Activated CD4-positive, alpha-beta T cell treated with anti-CD3 and anti-CD28 coated beads, Interleukin-2, amount 50 U/mL, for 48 hours (primary cell): Measurements from ENCODE around the gene ETV6.

Experiments used
- DNase-seq, 2 experiments: peaks; one replicate each; pipeline ENCODE4 v3.0.0-alpha.2; 2020

Gene ETV6

GRCh38 chr12:11836282-11837151, 187.0 kb downstream of the ETV6 start:
- DNase-seq = peak; percentile 75 to 81

DNA sequence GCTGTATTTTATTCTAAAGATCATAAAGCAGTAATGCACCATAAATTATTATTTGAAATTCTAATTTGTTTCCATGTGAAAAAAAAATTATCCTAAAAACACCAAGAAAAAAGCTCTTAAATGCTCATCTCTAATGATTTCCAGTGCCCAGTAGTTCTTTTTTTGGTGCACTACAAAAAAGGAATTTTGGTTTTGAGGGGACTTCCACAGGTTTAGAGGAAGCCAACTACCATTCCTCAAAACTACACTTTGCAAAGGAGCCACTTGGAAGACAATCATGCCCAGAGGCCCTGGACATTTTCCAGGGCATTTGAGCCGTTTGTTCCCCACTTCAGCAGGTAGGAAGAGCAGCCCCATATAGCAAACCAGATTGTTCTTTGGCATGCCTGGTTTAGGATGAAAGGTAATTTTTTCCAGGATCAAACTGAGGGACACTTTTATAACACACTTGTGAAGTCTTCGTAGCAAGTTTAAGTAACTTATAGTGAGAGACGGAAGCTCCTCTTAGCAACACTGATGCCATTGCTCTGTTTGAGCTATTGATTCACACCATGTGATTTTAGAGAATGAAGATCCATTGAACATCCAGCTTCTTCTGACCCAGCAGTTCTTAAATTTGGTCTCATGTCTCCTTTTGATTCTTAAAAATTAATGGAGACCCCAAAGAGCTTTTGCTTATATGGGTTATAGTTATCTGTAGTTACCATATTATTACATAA, 187.9 kb downstream of the ETV6 start:
- DNase-seq = no peak

DNA sequence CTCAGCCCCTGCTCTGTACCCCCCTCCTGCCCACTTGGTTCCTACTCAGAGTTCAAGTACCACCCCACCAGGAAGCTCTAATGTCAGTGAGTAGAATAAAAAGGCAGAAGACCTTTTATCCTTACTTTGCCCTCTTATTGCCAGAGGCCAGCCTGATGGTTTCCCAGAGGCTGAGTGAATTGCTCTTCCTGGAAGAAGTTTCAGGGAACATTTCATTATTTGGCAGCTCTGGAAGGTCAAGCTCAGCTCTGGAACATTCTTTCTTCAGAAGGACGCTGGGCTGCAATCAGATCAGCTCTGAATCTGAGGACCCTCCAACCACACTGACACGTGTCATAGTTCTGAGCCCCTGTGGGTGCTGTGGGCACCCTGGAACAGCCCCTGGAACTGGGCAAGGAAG, 188.9 kb downstream of the ETV6 start:
- DNase-seq = no peak

- DNase-seq = no peak
These were observed 189.7 kb downstream of the ETV6 start for GRCh38 chr12:11839091-11839641.

GRCh38 chr12:11840366-11840765, 190.9 kb downstream of the ETV6 start:
- no peak for DNase-seq

DNA sequence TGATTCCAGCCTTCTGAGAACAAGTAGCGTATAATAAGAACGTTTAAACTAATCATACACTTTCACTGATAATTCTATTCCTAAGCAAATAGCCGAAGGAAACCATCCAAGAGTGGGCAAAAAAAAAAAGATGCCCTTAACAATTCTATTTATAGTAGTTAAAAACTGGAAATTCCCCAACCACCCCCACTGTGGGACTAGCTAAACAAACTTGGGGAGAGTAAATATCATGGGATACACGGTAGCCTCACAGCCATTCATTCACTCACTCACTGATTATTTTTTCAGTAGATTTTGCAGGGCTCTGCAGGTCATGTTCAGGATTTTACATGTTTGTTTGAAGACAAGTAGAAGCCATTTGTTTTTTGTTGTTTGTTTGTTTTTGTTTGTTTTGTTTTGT, 197.0 kb downstream of the ETV6 start:
- no peak for DNase-seq

GRCh38 chr12:11847539-11847938, 198.1 kb downstream of the ETV6 start:
- DNase-seq = no peak

DNA sequence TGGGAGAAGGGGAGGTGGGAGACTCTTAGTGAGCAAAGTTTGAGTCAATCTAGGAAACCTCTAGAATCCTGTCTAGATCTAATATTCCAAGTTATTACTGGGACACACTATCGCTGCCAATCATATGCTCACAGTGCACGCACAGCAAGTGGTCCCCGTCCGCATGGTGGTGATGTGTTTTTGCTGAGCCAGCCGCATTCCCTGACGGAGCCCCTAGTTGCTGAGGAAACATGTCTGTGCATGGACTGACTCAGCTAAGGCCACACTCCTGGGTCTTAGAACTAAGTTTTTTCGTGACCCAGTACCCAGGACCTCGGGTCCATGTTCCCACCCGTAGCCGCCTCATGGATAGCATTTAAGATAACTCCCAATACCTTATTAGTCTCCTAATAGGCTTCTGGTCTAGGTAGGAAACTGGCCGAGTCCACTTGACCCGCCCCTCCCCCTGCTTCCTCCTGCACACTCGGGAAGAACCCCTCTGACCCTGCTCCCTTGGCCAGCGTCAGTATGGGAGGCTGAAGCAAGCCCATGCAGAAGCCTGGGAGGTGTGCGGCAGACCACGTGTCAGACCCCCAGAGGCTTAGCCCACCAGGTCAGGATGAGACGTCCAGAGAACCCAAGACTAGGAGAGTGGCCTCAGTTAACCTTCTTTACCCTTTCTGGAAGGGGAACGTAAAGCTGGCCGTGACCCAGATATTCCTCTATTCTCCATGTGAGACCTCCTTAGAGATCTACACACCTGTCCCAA, 200.5 kb downstream of the ETV6 start:
- DNase-seq = no peak

DNA sequence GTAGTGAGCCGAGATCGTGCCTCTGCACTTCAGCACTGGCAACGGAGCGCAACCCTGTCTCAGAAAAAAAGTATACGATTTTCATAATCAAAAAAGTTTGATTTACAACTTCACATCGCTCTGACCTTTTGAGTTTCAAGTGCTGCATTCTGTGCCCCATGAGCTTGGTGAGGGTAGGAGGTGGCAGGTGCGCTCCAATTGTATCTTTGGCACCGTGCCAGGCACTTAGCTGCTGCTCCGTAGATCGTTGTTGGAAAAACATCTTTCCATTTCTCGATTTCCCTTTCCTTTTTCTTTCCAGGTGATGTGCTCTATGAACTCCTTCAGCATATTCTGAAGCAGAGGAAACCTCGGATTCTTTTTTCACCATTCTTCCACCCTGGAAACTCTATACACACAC, 203.7 kb downstream of the ETV6 start:
- no peak for DNase-seq

- DNase-seq = no peak
These were observed 204.6 kb downstream of the ETV6 start for GRCh38 chr12:11854011-11854499.

GRCh38 chr12:11855983-11856374, 206.5 kb downstream of the ETV6 start:
- no peak for DNase-seq

GRCh38 chr12:11856971-11857370, 207.5 kb downstream of the ETV6 start:
- DNase-seq = no peak

GRCh38 chr12:11859705-11860425, 210.4 kb downstream of the ETV6 start:
- peak; percentile 28 to 40 for DNase-seq

- DNase-seq = no peak
These were observed 211.8 kb downstream of the ETV6 start for GRCh38 chr12:11861155-11861863.

GRCh38 chr12:11861864-11862600, 212.6 kb downstream of the ETV6 start:
- no peak for DNase-seq

GRCh38 chr12:11862798-11863197, 213.3 kb downstream of the ETV6 start:
- DNase-seq = no peak

DNA sequence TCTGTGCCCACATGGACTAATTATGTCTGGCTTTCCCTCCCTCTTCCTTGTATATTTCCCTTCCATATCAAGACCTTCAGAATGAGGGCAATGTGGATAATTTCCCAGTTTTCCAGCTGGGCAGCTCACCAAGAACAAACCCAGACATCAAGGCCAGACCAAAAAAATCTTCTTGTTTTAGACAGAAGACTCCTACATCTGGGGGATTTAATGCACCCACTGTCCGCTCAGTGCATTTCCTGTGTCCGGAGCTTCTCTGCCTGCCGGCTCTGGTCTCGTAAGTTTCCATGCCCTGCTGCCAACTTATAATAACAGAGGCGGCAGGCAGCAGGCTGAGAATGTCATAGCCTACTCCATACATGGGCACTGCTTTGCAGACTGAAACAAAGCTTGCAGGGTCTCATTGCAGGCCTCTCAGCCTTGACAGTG, 214.0 kb downstream of the ETV6 start:
- DNase-seq = no peak

DNA sequence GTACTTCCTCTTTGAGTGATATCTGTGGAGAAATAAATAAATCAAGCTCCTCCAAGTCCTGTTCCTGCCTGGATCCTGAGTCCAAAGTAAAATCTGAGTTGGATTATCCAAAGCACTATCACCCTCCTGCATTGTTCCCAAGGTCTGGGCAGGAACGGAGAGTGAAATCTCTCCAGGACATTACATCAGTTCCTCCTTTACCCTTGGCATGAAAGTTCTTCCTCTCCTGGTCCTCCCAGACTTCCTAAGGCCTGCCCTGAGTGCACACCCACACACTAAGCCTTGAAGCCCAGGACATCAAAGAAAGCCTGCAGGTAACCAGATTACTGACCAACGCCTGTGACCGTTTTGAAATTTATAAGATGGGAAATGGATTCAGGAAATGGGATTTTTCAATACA, 214.5 kb downstream of the ETV6 start:
- no peak for DNase-seq

GRCh38 chr12:11865824-11866223, 216.3 kb downstream of the ETV6 start:
- DNase-seq = no peak

GRCh38 chr12:11868027-11868426, 218.6 kb downstream of the ETV6 start:
- no peak for DNase-seq

DNA sequence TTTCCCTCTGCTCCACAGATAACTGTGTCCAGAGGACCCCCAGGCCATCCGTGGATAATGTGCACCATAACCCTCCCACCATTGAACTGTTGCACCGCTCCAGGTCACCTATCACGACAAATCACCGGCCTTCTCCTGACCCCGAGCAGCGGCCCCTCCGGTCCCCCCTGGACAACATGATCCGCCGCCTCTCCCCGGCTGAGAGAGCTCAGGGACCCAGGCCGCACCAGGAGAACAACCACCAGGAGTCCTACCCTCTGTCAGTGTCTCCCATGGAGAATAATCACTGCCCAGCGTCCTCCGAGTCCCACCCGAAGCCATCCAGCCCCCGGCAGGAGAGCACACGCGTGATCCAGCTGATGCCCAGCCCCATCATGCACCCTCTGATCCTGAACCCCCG, 219.9 kb downstream of the ETV6 start:
- DNase-seq = no peak
